Pons (tissue), 1 donor: Measurements from ENCODE around the gene TRMT112.
A peak's percentile ranks its signal among the peaks of the same experiment; 100 is the strongest.
"Not testable (repeated sequence)": the region's sequence is repeated elsewhere in the genome, so short reads cannot be mapped to it uniquely, and the experiment has no call there.

Experiments used
- DNase-seq: peaks from one replicate; pipeline ENCODE4 v3.0.0-alpha.2; 2016; ENCODE audit warnings: low spot score

TRMT112 gene

DNA sequence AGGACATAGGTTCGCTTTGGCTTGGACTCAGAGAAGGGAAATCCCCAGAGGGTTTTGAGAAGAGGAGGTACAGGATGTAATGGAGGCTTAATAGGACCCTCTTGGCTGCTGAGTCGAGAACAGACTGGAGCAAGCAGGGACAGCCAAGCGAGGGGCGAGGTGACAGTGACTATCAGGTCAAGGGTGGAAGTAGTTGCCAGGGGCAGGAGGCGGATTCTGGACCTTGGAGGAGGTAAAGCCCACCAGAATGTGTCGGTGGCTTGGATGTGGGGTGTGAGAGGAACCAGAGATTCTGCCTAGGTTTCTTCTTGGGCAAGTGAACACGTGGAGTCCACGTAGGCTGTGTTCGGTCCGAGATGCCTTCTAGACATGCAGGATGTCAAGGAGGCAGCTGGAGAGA is 4.4 kb downstream of the TRMT112 start:
- DNase-seq, result no peak

DNA sequence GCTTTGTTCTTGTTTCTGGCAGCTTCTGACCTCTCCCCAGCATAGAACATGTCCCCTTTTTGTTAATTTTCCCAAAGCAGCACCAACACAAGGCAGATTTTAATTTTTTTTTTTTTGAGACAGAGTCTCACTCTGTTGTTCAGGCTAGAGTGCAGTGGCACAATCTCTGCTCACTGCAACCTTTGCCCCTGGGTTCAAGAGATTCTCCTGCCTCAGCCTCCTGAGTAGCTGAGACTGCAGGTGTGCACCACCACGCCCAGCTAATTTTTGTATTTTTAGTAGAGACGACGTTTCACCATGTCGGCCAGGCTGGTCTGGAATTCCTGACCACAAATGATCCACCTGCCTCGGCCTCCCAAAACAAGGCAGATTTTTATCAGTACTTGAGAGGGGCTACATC is 9.6 kb downstream of the TRMT112 start:
- not testable (repeated sequence) for DNase-seq

DNA sequence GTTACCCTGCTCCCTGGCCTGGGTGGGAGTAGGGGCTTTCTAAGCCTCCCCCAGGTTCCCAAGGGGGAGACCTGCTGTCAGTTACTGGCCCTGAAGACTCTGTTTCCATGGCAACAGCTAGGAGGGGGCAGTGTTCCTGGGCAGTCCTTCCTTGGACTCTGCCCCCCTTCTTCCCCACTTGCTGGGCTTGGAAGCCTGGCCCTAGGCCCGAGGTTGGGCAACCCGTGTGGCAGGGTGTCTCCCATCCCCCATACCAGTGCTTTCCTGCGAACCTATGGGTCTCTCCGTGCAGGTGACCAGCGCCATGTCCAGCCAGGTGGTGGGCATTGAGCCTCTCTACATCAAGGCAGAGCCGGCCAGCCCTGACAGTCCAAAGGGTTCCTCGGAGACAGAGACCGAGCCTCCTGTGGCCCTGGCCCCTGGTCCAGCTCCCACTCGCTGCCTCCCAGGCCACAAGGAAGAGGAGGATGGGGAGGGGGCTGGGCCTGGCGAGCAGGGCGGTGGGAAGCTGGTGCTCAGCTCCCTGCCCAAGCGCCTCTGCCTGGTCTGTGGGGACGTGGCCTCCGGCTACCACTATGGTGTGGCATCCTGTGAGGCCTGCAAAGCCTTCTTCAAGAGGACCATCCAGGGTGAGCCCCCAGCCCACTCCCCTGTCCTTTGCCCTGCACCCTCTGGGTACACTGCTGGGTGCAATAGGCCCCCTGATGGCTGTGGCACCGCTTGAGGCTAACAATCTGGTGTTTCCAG is 10.3 kb downstream of the TRMT112 start:
- no peak for DNase-seq

DNA sequence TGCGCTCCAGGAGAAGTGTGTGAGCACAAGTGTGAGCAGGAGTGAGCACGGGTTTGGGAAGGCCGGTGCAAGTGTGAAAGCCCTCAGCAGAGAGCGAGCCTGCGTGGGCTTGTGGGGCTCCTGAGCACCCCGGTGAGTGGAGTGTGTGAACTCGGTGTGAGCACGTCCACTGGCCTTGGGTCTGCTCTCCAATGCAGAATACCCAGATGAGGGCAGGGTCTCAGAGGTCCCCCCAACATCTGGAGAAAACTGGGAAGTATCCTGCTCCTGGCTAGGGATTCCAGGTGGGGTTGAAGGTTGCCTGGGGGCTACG is 10.8 kb downstream of the TRMT112 start:
- no peak for DNase-seq

DNA sequence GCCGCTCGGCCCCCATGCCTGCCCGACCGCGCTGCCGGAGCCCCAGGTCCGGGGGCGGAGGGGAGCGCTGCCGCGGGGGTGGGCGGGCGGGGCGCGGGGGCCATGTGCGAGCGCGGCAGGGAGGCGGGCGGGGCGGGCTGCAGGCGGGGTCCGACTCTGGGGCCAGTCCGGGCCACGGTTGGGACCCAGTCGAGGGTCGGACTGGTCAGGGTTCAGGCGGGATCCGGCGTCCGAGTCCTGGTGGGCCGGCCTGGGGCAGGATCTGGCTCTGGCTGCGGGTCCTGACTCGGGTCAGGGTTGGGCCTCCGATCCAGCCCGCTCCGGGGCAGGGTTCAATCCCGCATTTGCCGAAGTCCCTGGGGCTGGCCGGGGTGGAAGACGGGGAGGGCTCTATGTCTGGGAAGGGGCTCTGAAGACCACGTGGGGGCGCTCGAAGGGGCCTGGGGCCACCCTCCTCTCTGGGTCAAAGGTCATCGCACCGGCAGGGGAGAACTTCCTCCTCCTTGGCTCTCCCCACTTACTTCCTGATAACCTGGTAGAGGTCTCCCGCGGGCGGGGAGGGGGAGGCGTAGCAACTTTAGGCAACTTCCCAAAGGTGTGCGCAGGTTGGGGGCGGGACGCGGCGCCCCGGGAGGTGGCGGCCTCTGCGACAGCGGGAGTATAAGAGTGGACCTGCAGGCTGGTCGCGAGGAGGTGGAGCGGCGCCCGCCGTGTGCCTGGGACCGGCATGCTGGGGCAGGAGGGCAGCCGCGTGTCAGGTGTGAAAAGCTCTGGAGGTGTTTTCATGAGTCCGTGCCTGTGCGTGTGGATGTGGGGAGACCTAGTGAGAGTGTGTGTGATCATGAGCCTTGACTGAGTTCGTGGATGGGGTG is 11.4 kb downstream of the TRMT112 start:
- DNase-seq, result no peak

DNA sequence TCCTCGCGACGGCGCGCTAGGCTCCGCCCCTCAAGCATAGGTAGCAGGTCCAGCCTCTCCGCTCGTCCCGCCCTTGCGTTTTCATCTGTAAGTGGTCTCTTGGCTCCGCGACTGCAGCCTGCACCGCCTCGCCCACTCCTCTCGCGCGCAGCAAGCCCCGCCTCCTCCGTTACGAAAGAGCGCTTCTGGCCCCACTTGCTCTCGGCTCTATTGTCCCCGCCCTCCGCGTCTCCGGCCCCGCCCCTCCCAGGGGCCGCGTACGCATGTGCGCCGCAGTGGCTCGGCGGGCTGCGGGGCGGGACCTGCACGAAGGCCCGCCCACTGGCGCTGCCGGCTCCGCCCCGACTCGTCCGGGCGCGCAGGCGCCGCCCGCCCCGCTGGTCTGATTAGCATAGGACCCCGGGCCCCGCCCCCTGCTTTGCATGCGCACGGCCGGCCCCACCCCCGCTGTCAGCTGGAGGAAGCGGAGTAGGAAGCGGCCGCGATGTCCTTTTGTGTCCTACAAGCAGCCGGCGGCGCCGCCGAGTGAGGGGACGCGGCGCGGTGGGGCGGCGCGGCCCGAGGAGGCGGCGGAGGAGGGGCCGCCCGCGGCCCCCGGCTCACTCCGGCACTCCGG is 12.2 kb downstream of the TRMT112 start, which contains the start of gene ESRRA:
TSS of gene ESRRA (plus strand) at position 450 of the 616 bp plus-strand sequence. CDS start 1,656 bp downstream, outside the sequence.
- peak; percentile 98 for DNase-seq

DNA sequence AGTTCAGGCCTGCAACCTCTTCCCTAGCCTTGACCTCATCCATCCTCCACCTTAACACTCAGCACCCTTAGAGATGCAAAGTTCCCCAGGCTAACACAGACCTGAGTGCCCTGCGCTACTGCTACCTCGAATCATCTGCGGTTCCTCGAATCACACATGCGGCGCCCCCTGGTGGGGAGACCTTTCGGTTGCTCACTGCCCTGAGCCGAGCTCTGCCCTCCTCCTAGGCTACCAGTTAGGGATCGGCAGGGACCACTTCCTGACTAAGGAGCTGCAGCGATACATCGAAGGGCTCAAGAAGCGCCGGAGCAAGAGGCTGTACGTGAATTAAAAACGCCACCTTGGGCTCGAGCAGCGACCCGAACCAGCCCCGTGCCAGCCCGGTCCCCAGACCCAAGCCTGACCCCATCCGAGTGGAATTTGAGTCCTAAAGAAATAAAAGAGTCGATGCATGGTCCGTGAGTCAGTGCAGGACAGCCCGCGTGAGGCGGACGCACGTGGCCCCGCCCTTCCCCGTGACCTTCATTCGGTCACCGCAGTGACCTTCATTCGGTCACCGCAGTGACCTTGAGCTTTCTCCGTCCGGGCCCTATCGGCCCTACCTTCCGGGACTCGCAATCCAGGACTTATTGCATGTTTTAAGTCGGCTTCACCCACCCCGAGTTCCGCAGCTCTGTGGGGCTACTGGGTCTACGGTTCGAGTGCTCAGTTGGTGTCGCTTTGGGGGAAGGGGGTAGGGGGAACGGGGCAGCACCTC is 12.9 kb downstream of the TRMT112 start:
- peak; percentile 88 for DNase-seq

DNA sequence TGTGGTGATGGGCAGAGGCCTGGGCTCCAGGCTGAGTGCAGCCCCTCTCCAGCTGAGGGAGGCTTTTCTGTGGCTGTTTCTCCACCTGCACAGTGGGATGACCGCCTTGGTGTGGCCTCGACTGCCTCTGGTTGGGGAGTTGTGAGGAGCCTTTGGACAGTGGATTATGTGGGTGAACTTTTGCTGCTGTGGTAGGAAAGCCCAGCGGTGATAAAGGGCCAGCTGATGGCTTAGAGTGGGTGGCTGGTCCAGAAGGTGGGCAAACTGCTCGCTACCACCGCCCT is 13.4 kb downstream of the TRMT112 start:
- DNase-seq, result no peak

DNA sequence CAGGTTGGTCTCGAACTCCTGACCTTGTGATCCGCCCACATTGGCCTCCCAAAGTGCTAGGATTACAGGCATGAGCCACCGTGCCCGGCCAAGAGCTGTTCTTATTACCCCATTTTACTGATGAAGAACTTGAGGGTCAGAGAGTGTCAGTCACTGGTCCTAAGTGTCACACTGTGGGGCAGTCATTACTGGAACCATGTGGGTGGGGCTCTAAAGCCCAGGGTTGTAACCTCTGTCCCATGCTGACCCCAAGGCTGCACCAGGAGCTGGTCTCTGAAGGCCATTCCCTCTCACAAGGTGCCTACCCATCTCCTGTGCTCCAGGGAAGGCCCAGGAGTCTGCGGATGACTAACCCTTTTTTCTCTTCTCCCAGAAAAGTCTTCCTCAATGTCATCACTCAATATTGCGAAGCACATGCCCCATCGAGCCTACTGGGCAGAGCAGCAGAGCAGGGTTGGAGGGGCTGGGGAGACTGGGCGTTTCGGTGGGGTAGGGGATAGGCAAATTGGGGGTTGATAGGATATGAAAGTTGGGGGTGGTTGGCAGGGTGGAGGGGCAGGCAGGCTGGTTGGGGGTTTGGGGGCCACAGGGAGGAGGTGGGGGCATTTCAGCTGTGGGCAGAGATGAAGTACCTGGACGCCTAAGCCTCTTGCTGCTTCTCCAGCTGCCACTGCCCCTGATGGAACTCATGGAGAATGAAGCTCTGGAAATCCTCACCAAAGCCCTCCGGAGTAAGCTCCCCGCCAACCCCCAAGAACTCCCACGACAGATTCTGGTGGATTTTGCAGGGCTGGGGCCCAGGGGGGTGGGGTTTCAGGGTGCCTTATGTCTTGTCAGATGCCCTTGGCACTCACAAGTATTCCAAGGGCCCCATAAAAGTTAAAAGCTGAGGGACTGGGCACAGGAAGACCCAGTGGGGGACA is 14.0 kb downstream of the TRMT112 start:
- no peak for DNase-seq

DNA sequence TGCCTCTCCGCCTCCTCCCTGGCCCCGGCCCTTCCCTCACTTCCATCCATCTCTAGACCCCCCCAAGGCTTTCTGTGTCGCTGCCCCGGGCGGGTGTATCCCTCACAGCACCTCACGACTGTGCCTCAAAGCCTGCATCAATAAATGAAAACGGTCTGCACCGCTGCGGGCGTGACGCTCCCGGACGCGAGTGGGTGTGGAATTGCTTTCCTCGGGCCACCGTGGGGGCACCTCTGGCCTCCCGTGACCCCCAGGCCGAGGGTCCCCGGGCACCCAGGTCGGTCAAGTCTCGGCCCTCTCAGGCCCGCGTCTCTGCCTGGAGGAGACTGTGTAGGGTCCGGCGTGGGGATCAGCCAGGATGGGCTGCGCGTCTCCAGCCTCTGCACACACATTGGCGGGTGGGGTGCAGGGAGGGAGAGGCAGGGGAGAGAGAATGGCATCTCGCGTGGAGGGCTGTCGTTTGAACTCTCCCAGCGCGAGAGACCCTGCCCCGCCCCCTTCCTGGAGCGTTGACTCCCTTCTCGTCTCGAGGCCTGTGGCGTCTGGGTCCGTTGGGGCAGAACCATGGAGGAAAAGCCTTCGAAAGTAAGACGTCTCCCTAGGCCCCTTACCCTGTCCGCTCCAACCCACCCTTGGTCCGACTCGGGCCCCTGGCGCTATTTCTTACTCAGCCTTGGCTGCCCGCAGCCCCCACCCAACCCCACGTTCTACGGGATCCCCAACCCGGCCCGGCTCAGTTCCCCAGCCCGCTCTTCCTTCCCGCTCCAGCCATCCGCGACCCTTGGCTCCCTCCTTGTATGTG is 17.3 kb downstream of the TRMT112 start, which contains the start of gene CATSPERZ:
TSS of gene CATSPERZ (plus strand) at position 512 of the 802 bp plus-strand sequence. CDS start at position 565, 53 bp downstream.
- DNase-seq, result no peak

DNA sequence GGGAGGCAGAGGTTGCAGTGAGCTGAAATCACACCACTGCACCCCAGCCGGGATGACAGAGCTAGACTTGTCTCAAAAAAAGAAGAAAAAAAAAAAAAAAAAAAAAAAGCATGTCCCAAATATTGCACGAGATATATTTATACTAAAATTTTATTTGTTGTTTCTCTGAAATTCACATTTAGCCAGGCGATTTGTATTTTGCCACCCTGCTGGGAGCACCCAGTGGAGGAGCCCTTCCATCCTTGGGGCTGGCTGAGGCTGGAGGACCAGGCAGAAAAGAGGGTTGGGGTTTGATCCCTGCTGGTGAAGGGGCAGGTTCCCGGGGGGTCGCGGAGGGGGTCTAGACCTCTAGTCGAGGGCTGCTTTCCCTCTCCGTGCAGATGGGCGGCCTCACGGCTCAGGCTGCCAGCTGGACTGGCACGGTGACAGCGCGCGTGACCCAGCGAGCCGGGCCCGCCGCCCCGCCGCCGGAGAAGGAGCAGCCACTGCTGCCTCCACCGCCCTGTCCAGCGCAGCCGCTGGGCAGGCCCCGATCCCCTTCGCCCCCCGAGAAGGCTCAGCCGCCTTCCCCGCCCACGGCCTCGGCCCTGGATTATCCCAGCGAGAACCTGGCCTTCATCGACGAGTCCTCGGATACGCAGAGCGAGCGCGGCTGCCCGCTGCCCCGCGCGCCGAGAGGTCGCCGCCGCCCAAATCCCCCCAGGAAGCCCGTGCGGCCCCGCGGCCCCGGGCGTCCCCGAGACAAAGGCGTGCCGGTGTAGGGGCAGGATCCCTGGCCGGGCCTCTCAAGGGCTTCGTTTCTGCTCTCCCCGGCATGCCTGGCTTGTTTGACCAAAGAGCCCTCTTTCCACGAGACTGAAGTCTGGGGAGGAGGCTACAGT is 18.2 kb downstream of the TRMT112 start:
- no peak for DNase-seq

DNA sequence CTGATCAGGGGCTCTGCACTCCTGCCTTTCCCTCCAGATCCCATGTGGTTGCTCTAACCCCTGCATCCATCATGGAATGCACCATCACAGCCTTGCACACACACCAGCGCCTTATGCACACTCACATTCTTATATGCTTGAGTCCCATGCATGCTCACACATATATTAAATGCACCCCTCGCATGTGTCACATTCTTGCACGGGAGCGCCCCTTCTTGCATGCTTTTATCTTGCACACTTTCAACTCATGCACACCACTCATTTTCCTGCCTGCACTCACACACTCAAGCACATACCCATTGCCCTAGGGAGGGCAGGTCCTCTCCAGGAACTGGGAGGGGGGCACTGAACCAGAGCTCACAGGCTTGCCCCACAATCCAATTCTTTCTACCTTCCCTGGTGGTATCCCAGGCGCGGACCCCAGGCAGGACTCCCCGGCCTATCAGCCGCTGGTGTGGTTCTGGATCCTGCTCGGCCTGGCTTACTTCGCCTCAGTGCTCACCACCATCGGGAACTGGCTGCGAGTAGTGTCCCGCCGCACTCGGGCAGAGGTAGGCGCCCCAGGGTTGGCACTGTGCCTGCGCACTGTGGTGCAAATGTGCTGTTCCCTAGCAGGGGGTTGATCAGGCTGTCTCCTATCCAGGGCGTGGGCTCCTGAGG is 19.5 kb downstream of the TRMT112 start:
- no peak for DNase-seq

DNA sequence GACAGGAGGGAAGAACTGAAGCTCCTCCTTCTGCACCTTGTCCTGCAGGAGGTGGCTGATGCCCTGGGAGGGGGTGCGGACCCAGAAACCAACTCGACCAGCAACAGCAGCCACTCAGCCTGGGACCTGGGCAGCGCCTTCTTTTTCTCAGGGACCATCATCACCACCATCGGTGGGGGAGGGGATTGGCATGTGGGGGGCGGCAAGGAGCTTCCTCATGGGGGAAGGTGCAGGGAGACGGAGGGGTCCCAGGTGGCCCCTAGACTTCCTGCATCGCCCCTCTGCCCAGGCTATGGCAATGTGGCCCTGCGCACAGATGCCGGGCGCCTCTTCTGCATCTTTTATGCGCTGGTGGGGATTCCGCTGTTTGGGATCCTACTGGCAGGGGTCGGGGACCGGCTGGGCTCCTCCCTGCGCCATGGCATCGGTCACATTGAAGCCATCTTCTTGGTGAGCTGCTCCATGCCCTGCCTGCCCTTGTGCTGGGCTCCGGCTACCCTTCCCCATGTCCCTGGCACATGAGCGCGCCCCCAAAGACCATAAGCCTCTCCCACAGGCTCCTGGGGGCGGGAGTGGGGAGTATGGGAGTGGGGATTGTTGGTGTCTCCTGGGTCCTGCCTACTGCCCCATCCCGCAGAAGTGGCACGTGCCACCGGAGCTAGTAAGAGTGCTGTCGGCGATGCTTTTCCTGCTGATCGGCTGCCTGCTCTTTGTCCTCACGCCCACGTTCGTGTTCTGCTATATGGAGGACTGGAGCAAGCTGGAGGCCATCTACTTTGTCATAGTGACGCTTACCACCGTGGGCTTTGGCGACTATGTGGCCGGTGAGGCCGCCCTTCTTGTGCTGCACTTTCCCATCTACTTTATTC is 20.3 kb downstream of the TRMT112 start:
- DNase-seq, result no peak

DNA sequence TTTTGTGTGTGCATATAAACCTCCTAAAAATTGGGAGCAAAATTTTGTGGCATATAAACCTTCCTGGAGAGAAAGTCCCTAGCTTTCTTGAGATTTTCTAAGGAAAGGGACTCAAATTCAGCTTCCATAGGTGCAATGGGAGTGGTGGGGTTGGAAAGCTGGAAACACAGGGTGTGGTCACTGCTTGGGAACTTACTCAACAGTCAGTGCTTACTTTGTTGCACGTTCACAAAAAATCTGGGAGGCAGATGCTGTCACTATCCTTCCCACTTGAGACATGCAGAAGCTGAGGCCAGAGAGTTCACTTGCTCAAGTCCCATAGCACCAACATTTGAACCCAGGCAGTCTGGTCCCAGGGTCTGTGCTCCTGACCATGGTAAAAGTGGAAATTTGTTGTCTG is 21.1 kb downstream of the TRMT112 start:
- DNase-seq, result no peak

DNA sequence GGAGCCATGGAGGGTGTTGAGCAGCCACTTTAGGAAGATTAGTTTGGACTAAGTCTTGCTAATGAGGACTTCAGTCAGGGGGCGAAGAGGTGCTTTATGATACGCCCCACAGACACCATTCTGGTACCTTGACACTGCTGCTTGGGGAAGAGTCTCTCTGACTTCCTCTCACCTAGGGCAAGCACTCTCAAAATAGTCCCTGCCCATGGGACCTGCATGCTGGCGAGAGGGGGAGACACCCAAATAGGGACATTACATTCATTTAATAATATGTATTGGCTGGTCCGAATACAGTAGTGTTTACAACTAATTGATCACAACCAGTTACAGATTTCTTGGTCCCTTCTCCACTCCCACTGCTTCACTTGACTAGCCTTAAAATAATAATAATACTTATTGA is 21.6 kb downstream of the TRMT112 start:
- no peak for DNase-seq

DNA sequence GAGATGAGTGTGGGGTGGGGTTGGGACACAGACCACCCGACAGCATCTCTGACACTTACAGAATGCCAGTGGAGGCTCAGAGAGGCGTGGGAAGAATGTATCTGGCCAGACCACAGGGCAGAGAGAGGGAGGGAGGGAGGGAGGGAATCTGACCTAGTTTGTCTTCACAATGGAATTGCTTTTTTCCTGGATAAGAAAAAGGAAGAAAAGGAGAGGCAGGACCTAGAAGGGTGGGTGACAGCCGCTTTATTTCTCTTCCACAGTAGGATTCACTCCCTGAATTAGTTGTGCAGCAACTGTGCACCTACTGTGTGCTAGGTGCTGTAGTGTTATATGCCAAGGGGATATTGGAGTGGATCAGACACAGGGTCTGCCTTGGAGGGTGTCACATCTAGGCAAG is 22.6 kb downstream of the TRMT112 start:
- DNase-seq, result no peak

DNA sequence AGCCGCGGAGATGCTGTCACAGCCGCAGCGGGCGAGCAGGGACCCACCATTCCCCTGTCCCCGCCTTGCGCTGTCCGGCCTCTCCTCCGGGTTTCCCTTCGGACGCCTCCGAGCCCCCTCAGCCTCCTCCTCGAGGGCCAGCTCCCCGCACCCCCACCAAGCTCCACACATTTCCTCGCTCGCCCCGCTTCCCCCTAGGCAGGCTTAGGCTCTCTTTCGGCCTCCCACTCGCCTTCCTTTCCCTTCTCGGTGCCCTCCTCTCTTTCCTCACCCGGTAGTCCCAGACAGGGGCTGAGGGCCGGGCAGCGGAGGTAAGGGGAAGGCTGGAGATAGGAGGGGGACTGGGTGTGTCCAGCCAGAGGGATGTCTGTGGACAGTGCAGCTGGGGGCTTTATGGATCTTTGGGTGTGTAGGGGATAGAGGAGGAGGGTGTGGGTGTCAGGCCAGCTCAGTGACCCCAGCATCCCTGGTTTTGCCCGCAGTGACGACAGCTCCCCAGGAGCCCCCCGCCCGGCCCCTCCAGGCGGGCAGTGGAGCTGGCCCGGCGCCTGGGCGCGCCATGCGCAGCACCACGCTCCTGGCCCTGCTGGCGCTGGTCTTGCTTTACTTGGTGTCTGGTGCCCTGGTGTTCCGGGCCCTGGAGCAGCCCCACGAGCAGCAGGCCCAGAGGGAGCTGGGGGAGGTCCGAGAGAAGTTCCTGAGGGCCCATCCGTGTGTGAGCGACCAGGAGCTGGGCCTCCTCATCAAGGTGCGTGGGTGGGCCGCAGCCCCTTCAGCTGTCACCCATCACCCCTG is 24.7 kb downstream of the TRMT112 start:
- DNase-seq, result no peak
